ENCODE measurements around the gene FMOD.
"Not testable (repeated sequence)": the region's sequence is repeated elsewhere in the genome, so short reads cannot be mapped to it uniquely, and the experiment has no call there.

FMOD gene

DNA sequence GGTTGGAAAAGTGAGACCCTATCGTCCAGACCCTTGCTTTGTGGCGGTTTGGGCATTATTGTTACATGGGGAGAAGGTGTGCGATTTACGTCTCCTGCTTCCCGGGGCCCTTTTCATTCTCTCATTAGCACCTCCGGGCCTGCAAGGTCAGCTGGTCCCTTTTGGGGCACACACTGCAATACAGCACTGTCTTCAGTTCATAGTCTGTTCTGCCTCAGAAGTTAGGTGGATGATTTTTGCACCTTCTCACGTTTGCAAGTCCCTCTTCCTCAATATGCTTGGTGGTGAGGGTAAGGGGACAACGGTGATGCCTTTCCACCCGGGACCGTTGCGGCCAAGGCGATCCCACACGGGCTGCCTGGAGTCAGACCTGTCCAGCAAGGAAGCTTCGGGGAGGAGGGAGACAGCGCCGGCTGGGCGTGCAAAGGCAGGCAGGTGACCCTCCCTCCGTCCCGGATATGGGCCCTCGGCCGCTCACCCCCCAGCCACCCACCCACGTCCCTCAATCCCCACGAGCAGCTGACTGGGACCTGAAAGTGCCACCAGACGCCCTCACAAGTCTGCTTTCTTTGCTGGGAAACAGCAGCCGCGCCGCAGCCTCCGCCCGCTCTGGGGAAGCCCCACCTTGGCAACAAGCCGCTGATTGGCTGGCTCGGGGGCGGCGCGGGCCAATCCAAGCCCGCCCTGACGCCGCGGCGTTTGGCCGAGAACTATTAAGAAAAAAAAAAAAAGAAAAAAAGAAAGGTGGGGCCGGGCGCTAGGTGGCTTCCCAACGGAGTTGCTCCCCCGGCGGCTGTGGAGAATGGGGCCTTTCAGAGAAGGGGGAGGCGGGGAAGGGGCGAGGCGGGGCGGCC, 23.9 kb downstream of the FMOD start:
- DNase-seq (ENCODE audit: low spot score), result peak; percentile 97

DNA sequence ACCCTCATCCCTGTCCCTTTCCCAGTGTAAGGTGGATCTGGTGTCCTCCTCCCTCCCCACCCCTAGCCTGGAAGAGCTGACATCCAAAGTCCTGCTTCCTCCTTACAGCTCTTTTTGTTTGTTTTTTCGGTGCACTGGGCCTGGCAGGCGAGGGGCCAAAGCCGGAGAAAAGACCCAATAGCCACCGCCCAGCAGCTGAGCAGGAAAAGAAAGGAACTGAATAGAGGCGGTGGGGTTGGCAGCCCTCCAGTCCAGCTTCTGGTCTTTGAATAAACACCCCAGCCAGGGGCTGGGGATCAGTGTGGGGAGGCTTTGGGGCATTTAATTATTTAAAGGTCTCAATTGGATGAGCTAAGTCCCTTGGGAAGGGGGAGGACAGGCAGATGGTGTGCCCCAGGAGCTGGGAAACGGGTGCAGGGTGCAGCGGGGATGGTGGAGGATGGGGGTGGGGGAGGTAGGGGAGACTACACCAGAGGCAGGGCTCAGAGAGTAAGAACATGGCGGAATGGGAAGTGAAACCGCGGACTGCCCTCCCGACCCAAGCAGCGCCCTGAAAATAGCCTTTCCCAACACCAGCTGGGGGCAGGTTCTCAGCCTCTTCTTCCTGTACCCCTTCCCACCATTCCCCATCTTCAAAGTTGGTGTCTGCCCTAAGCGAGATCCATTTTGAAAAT, 25.4 kb downstream of the FMOD start:
- peak; percentile 73 for DNase-seq (ENCODE audit: low spot score)

DNA sequence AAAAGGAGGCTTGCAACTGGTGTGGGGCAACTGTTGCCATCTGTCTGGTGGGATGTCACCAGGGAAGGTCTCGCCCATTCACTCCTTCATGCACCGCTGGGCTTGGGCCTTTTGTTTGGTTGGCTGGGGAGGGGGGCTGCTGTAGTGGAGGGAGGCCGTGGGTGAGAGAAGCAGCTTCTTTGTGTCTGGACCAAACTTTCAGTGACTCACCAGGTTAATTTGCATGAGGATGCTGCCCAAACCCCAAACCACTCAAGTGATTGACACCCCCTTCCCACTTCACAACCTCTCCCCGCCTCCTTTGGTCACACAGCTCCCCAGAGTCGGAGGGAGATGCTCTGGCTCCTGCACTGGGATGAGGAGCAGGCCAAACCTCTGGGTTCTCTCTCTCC, 25.9 kb downstream of the FMOD start:
- DNase-seq (ENCODE audit: low spot score), result peak; percentile 76

DNA sequence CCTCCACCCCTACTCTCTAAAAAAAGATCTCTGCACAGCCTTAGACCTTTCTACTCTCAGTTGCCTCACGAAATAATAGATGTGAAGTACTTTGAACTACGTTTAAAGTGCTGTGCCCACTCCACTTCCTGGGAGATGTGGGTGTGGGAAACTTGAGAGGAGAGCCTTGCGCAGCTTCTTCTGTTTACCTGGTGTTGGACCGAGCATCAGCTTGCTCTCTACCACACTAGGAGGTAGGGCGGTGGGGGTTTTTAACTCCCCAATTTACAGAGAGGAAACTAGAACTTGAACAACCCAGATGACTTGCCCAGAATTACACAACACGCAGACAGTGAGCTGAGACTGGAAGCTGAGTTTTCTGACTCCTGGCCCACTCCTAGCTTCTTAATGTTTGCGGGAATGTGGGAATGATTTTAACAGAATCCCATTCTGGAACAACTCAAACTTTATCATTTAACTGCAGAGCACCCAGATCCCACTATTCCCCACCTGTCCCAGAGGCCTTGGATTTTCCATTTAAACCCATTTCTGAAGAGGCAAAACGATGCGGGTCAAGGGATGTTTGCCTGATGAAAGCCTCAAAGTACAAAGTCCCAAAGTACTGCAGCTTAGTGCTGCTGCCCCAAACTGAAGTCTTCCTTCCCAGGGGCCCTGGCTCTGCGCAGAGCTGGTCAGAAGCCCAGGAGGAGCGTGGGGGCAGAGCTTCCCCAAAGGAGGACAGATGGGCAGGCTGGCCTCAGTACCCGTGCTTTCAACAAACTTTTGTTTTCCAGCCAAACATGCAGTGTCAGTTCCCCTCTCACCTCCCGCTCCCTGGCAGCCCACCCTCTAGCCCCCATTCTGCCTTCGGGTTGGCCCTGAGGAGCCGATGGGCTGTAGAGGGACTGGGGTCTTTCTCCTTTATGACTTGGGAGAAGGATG, 26.6 kb downstream of the FMOD start:
- peak; percentile 54 for DNase-seq (ENCODE audit: low spot score)

DNA sequence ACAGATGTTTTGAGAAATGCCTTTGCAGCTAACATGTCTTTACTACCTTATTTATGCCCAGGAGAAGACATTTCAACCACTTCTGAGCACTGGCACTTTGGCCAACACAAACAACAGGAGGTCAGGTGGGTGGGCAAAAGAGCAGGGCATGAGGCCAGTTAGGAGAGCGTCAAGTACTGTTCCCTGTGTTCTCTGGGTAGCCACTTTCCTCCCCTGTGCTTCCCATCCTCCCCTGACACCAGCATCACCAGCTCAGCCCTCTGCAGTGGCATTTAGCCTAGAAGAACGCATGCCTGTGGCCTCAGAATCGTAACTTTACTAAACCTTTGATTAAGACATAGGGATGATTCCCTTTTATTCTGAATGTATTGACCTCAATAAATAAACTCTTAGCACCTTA, 27.3 kb downstream of the FMOD start:
- no peak for DNase-seq (ENCODE audit: low spot score)

DNA sequence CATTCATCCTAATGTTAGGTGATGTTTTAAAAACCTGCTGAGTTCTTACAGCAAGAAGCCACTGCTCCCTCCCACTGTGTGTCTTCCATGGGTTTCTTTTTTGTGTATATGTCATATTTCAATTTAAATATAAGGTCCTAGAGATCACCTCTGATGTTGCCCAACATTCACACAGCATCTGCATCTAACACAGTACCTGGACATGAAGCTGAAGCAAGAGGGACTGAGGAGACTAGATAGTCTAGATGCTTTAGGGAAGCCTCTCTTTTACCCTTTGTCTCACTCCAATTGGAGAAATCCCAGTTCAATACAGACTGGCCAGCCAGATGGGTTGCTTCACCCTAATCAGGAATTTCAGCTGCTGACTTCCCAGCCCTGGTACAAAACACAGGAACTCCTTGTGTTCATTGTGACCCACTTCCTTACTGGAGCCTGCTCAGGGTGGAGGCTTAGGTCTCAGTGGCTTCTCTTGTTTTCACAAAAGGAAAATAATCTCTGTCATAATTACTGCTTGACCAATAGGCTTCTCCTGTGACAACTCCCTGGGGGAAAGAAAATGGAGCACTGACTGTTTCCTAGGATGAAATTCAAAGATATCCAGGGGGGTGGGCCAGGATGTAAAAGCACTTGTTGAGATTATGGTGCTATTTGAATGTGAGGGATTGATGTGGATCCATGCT, 28.3 kb downstream of the FMOD start:
- no peak for DNase-seq (ENCODE audit: low spot score)

DNA sequence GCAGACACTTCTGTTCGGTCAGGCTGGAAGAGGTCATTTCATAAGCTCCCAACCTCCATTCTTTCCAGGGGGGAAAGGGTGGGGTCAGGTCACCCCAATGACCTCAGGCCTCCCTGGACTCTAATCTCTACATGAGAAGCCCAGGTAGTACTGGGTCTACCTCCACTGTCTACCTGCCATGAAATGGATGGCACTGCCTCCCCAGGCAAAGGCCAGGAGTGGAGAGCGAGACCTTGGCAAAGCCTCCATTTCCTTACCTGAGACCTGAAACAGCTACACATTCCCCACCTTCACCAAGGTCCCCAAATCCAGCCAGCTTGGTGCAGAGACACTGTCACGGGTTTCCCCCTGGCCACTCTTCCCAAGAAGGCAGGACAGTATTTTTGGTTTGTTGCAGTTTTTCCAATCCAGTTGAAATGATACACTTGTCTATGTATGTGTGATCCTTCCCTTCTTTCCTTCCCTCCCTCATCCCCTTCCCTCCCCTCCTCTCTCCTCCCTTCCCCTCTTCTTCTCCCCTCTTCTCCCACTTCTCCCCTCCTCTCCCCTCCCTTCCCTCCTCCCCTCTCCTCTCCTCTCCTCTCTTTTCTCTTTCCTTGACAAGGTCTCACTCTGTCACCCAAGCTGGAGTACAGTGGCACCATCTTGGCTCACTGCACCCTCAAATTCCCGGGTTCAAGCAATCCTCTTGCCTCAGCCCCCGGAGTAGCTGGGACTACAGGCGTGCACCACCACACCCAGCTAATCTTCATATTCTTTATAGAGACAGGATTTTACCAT, 29.5 kb downstream of the FMOD start:
- DNase-seq (ENCODE audit: low spot score), result no peak

DNA sequence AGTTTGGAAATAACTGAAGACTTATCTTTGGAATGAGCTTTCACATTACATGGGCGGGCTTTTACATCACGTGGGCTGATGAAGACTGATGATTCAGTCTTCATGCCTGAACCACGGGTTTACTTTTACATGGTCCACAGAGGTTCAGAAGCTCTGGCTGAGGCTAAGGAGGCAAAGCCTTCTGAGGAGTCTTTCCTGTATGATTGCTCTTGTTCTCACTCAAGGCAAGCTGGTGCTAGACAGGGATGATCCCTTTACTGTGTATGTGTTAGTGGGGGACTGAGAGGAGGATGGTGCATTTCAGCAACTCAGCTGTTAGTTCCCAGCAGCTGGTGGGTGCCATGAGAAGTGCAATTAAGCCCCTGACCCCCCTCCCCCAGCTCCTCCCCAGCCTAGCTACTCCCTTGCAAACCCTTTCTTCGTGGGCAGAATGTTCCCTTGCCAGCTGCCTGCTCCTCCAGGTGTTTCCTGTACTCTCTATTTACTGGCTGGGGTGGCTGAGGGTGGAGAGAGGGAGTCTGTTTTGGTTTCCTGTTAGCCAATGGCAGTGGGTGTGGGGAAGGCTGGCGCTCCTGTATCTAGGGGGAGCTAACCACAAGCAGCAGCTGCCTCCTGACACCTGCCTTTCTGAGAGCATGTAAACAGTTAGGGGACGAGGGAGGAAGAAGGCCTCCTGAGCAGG, 30.2 kb downstream of the FMOD start:
- no peak for DNase-seq (ENCODE audit: low spot score)

DNA sequence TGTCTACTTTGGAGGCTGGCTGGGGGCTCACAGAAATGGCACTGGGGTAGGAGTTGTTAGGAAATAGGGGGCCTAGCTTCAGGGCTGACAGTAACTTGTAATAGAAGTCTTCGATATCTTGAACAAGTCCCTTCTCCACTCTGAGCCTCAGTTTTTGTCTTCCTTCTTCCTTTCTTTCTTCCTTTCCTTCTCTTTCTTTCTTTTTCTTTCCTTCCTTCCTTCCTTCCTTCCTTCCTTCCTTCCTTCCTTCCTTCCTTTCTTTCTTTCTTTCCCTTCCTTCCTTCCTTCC, 32.7 kb downstream of the FMOD start:
- no peak for DNase-seq (ENCODE audit: low spot score)

DNA sequence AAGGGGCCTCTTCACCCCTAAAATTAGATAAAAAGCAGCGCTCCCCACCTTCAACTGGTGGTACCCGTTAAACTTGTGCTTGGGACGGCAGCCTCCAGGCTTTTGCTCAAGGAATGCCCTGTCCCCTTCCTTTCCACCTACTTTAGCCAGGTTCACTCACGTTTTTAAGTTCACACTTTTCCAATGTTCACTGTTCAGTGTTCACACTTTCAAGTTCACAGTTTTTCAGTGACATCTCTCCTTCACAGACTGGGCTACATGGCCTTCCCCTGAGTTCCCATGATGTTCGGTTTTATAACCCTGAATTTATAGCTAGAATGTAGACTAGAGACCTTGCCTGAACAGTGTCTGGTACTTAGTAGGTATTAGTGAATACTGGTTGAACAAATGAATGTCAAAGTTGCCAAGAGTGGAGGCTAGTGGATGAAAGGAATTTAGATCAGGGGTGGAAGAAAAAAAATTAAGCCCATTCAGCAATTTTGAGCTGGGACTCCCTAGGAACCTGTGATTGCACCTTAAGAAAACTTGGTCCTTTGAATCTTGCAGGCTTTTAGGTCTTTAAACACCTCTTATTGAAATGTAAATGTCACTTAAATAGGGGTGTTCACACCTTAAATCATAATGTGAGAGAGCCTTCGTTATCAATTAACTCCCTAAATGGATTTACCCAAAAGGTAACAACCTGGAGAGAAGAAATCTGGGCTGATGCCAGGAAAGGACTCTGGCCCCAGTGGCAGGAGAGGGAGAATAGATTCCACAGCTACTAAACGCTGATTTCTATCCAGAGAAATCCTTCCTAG, 33.3 kb downstream of the FMOD start:
- DNase-seq (ENCODE audit: low spot score), result no peak

DNA sequence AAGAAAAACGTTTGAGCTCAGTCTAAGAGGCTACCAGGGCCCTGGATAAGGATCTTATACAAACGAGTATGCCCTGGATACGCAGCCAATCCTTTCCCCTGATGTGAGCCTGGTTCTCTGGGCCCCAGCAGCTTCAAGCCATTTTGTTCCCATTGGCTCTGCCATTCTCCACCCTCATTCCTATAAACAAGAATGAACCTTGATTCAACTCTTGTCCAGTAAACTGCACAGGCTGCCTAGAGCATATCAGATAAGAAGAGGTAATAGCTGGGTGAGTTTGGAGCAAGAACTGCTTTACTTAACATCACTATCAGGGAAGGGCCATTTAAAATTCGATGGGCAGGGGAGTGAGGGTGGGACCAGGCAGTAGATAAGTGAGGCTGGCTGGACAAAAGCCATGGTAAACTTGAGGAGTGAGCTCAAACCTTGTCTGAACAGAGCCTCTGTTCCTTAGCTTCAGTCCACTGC, 34.3 kb downstream of the FMOD start:
- no peak for DNase-seq (ENCODE audit: low spot score)

DNA sequence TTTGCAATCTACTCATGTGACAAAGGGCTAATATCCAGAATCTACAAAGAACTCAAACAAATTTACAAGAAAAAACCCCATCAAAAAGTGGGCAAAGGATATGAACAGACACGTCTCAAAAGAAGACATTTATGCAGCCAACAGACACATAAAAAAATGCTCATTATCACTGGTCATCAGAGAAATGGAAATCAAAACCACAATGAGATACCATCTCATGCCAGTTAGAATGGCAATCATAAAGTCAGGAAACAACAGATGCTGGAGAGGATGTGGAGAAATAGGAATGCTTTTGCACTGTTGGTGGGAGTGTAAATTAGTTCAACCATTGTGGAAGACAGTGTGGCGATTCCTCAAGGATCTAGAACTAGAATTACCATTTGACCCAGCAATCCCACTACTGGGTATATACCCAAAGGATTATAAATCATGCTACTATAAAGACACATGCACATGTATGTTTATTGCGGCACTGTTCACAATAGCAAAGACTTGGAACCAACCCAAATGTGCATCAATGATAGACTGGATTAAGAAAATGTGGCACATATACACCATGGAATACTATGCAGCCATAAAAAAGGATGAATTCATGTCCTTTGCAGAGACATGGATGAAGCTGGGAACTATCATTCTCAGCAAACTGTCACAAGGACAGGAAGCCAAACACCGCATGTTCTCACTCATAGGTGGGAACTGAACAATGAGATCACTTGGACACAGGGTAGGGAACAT, 36.7 kb downstream of the FMOD start:
- DNase-seq (ENCODE audit: low spot score), result not testable (repeated sequence)

DNA sequence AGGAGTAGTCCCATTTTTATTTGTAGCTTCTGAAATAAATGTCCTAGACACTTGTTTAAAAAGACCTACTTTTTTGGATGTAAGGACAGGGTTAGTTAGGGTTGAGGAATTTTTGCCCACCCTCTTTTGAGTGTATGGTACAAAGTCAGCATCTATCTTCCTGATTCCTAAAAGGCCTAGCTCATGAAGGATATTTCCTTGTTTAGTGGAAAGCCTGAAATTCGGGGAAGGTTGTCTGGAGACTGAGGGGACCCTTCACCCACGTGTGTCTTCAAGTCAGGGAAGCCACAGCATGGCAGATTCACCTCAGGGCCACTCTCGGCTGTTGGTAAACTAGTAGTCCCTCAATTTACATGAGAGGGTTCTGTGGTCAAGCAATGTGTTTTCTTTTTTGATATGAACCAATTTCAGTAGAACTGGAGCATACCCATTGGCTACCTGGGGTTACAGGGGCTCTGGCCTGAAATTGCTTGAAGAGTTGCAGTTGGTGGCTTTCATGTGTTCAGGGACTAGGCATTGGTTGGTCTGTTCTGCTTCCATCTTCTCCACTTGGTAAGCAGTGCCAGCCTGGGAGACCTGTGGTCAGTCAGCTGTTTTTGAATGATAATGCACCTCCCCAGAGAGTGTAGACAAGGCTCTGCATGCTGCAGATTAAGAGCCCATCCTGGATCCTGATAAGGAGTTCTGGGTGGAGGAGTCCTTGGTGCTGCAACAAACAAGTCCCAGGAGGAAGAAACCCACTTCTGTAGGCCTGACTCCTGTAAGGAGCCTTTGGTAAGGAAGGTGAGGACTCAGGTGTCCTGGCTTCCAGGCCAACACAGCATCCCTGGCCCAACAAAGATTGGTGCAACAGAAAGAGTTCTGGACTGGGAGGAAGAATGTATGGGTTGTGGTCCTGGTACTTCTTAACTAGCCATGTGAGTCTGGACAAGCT, 39.3 kb downstream of the FMOD start:
- DNase-seq (ENCODE audit: low spot score), result no peak

DNA sequence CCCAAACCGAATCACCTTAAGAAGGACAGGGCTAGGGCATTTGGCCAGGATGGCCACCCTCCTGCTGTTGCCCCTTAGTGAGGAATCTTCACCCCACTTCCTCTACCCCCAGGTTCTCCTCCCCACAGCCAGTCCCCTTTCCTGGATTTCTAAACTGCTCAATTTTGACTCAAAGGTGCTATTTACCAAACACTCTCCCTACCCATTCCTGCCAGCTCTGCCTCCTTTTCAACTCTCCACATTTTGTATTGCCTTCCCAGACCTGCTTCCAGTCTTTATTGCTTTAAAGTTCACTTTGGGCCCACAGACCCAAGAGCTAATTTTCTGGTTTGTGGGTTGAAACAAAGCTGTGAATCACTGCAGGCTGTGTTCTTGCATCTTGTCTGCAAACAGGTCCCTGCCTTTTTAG, 42.0 kb downstream of the FMOD start:
- no peak for DNase-seq (ENCODE audit: low spot score)

DNA sequence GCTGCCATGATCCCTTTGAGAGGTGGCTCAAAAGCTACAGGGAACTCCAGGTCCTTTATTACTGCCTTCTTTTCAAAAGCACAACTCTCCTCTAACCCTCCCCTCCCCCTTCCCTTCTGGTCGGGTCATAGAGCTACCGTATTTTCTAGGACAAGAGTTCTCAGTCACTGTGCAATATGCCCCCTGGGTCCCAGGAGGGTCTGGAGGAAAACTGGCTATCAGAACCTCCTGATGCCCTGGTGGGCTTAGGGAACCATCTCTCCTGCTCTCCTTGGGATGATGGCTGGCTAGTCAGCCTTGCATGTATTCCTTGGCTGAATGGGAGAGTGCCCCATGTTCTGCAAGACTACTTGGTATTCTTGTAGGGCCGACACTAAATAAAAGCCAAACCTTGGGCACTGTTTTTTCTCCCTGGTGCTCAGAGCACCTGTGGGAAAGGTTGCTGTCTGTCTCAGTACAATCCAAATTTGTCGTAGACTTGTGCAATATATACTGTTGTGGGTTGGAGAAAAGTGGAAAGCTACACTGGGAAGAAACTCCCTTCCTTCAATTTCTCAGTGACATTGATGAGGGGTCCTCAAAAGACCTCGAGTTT, 42.5 kb downstream of the FMOD start:
- DNase-seq (ENCODE audit: low spot score), result no peak

DNA sequence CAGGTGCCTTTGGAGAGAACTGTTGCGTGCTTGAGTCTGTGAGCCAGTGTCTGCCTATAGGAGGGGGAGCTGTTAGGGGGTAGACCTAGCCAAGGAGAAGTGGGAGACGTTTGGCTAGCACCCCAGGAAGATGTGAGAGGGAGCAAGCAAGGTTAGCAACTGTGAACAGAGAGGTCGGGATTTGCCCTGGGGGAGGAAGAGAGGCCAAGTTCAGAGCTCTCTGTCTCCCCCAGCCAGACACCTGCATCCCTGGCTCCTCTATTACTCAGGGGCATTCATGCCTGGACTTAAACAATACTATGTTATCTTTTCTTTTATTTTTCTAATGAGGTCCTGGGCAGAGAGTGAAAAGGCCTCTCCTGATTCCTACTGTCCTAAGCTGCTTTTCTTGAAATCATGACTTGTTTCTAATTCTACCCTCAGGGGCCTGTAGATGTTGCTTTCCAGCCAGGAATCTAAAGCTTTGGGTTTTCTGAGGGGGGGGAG, 43.2 kb downstream of the FMOD start:
- no peak for DNase-seq (ENCODE audit: low spot score)

DNA sequence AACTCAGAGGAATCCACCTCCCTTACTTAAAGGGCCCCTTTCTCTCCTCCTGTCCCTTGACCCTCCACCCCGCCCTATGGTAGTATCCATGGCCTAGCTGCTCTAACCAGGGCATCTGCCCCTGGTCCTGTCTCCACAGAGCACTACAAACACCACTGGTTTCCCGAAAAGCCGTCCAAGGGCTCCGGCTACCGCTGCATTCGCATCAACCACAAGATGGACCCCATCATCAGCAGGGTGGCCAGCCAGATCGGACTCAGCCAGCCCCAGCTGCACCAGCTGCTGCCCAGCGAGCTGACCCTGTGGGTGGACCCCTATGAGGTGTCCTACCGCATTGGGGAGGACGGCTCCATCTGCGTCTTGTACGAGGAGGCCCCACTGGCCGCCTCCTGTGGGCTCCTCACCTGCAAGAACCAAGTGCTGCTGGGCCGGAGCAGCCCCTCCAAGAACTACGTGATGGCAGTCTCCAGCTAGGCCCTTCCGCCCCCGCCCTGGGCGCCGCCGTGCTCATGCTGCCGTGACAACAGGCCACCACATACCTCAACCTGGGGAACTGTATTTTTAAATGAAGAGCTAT, 43.9 kb downstream of the FMOD start:
- peak; percentile 64 for DNase-seq (ENCODE audit: low spot score)
